CD4-positive, alpha-beta T cell treated with Interleukin-21 for 1 hour (primary cell): ENCODE data around the gene PANX3.

Experiments
- DNase-seq: peaks from one replicate; pipeline ENCODE4 v3.0.0-alpha.2; 2020

PANX3 gene

GRCh38 chr11:124661553-124661952, 50.3 kb downstream of the PANX3 start:
- DNase-seq = no peak

GRCh38 chr11:124662106-124662505, 50.9 kb downstream of the PANX3 start:
- DNase-seq = no peak

GRCh38 chr11:124663861-124664260, 52.6 kb downstream of the PANX3 start:
- DNase-seq = no peak

GRCh38 chr11:124667601-124668000, 56.4 kb downstream of the PANX3 start:
- no peak for DNase-seq

- DNase-seq = peak; percentile 70
Observed at GRCh38 chr11:124669193-124669592, 58.0 kb downstream of the PANX3 start.
